DND-41 (cell line): Measurements from ENCODE around the gene DEPP1.
A peak's percentile ranks its signal among the peaks of the same experiment; 100 is the strongest.

Experiments used
- ATAC-seq: fragments of 200-7000 bp; cut with Tn5 transposase; 3 replicates; pipeline ENCODE4 v1.9.1; 2021; ENCODE audit warnings: low read depth; ENCODE audit not compliant: insufficient read depth
- DNase-seq: peaks from one replicate; pipeline ENCODE4 v3.0.0-alpha.2; 2020
- H2AFZ ChIP-seq: 2 replicates; pipeline ENCODE4 v1.6.0; 2012; ENCODE audit warnings: low read depth, low read length
- H3K27ac ChIP-seq: 2 replicates; pipeline ENCODE4 v1.5.1; 2012; ENCODE audit warnings: low read length, inconsistent platforms
- H3K27me3 ChIP-seq: fragments of 200-600 bp; sonication (generic); 2 replicates; pipeline ENCODE4 v1.6.0; 2012; ENCODE audit warnings: low read length, mild to moderate bottlenecking, inconsistent platforms; ENCODE audit not compliant: insufficient read depth, poor library complexity
- H3K36me3 ChIP-seq: 2 replicates; pipeline ENCODE4 v1.5.1; 2012; ENCODE audit warnings: low read length, inconsistent platforms; ENCODE audit not compliant: insufficient read depth
- H3K4me1 ChIP-seq: 2 replicates; pipeline ENCODE4 v1.5.1; 2012; ENCODE audit warnings: mild to moderate bottlenecking, low read length; ENCODE audit not compliant: insufficient read depth
- H3K4me2 ChIP-seq: 2 replicates; pipeline ENCODE4 v1.6.0; 2012; ENCODE audit warnings: mild to moderate bottlenecking, moderate library complexity, low read length, inconsistent platforms; ENCODE audit not compliant: insufficient read depth
- H3K4me3 ChIP-seq, 2 experiments: fragments of 200-600 bp in 1 of 2; shearing (Covaris generic) in 1 of 2; 2 replicates each; pipeline ENCODE4 v1.5.1; 2012 to 2016; ENCODE audit warnings: inconsistent platforms in 2 of 2, low read length in 2 of 2, mild to moderate bottlenecking in 2 of 2, low read depth in 1 of 2, moderate library complexity in 1 of 2
- H3K79me2 ChIP-seq: 2 replicates; pipeline ENCODE4 v1.6.0; 2012; ENCODE audit warnings: low read length, inconsistent platforms; ENCODE audit not compliant: insufficient read depth
- H3K9ac ChIP-seq: 2 replicates; pipeline ENCODE4 v1.6.0; 2012; ENCODE audit warnings: low read depth, mild to moderate bottlenecking, inconsistent platforms, low read length, moderate library complexity
- H3K9me3 ChIP-seq: 2 replicates; pipeline ENCODE4 v1.5.1; 2012; ENCODE audit warnings: low read length, moderate library complexity, mild to moderate bottlenecking, inconsistent platforms; ENCODE audit not compliant: insufficient read depth, severe bottlenecking
- H4K20me1 ChIP-seq: 2 replicates; pipeline ENCODE4 v1.6.0; 2012; ENCODE audit warnings: low read length; ENCODE audit not compliant: insufficient read depth
- CTCF ChIP-seq: IDR thresholded peaks from 2 replicates; pipeline ENCODE4 v1.5.1; 2012; ENCODE audit warnings: borderline replicate concordance, low read length, moderate library complexity, mild to moderate bottlenecking; ENCODE audit not compliant: poor library complexity, severe bottlenecking; ENCODE audit errors: extremely low read depth
- EZH2 ChIP-seq: IDR thresholded peaks from 3 replicates; pipeline ENCODE4 v1.6.1; 2012; ENCODE audit warnings: borderline replicate concordance, low read depth, mild to moderate bottlenecking, moderate library complexity, low read length, inconsistent platforms; ENCODE audit not compliant: severe bottlenecking

Gene DEPP1

GRCh38 chr10:45008524-45009161, 30.0 kb upstream of the DEPP1 start:
- ATAC-seq (peak; percentile 83), DNase-seq (peak; percentile 52)
- Histone ChIP-seq H3K27ac (no peak overlapping the region), H4K20me1 (peaks cover 32% of the 10 kb centered on the region), H3K36me3 (peaks cover 21% of the 10 kb centered on the region), H3K4me3 (no peak overlapping the region), H3K79me2 (peaks cover 24% of the 10 kb centered on the region), H3K4me1 (peaks cover 7% of the 10 kb centered on the region), H2AFZ (no peak overlapping the region), H3K4me2 (no peak overlapping the region), H3K27me3 (no peaks in the 10 kb centered on the region), H3K9ac (no peak overlapping the region), H3K9me3 (no peaks in the 10 kb centered on the region)
- TF ChIP-seq CTCF, result peak; percentile 88
- no peak for TF ChIP-seq EZH2

GRCh38 chr10:45006276-45007030, 27.8 kb upstream of the DEPP1 start:
- H3K27me3 ChIP-seq, result no peaks in the 10 kb centered on the region
- ATAC-seq (no peak), DNase-seq (no peak)
- H3K9ac ChIP-seq, result no peak overlapping the region
- peaks cover 46% of the 10 kb centered on the region for H3K79me2 ChIP-seq
- H3K27ac ChIP-seq, result no peak overlapping the region
- H4K20me1 ChIP-seq, result peaks cover 52% of the 10 kb centered on the region
- peaks cover 34% of the 10 kb centered on the region for H3K36me3 ChIP-seq
- H3K9me3 ChIP-seq, result no peaks in the 10 kb centered on the region
- H2AFZ ChIP-seq, result no peak overlapping the region
- peaks cover 28% of the 10 kb centered on the region for H3K4me1 ChIP-seq
- TF ChIP-seq EZH2 (no peak), CTCF (no peak)
- no peak overlapping the region for H3K4me3 ChIP-seq
- H3K4me2 ChIP-seq, result no peak overlapping the region

GRCh38 chr10:45005284-45005683, 26.7 kb upstream of the DEPP1 start:
- Histone ChIP-seq H3K9ac (no peak overlapping the region), H3K4me1 (peaks cover 31% of the 10 kb centered on the region), H3K9me3 (no peaks in the 10 kb centered on the region), H3K27ac (no peak overlapping the region), H3K4me3 (no peak overlapping the region), H3K4me2 (no peak overlapping the region), H3K27me3 (no peaks in the 10 kb centered on the region), H3K36me3 (peaks cover 34% of the 10 kb centered on the region), H4K20me1 (peaks cover 55% of the 10 kb centered on the region), H2AFZ (no peak overlapping the region), H3K79me2 (peaks cover 56% of the 10 kb centered on the region)
- TF ChIP-seq CTCF (no peak), EZH2 (no peak)
- no peak for ATAC-seq
- DNase-seq, result no peak
